A673 (cell line): Measurements from ENCODE around the gene TBX18. TPM values are rescaled to one million over a fixed set of nuclear protein-coding genes. Genes with fewer than 3 reads are reported as not detected.

ENCODE experiments used
- BruUV-seq: library from RNA; stranded (reverse); fragments of 400-500 nt; replicated peaks from 2 replicates; lab custom pipeline; 2021; lab: Mats Ljungman, UMichigan
- CTCF ChIA-PET: fragments of 300-600 bp; sonication (Branson Sonifier 250); formaldehyde crosslinking; loops from one replicate; lab custom pipeline; 2022; ENCODE audit warnings: antibody characterized with exemption; lab: Charles Lee
- POLR2A ChIA-PET: fragments of 300-600 bp; sonication (Branson Sonifier 250); formaldehyde crosslinking; loops from one replicate; lab custom pipeline; 2022; ENCODE audit warnings: antibody characterized with exemption; ENCODE audit not compliant: low non-redundant PET; lab: Charles Lee
- DNase-seq: peaks from one replicate; pipeline ENCODE4 v3.0.0-alpha.2; 2015; ENCODE audit warnings: low spot score
- H3K27ac ChIP-seq: fragments of 200-600 bp; sonication (generic); 2 replicates; pipeline ENCODE4 v1.5.1; 2016; ENCODE audit warnings: mixed run types, low read depth, mild to moderate bottlenecking, mixed read lengths, antibody characterized with exemption, low read length; ENCODE audit not compliant: poor library complexity, severe bottlenecking
- H3K27me3 ChIP-seq: fragments of 200-600 bp; sonication (generic); replicated peaks from 2 replicates; pipeline ENCODE4 v1.6.1; 2017; ENCODE audit warnings: mixed run types, low read depth, mild to moderate bottlenecking, mixed read lengths, antibody characterized with exemption, low read length; ENCODE audit not compliant: insufficient read depth, poor library complexity
- H3K36me3 ChIP-seq: fragments of 200-600 bp; sonication (generic); 2 replicates; pipeline ENCODE4 v1.6.1; 2016; ENCODE audit warnings: mixed run types, mild to moderate bottlenecking, mixed read lengths, antibody characterized with exemption, low read length; ENCODE audit not compliant: insufficient read depth, poor library complexity, severe bottlenecking
- H3K4me1 ChIP-seq: fragments of 200-600 bp; sonication (generic); 2 replicates; pipeline ENCODE4 v1.6.1; 2017; ENCODE audit warnings: mixed run types, mild to moderate bottlenecking, mixed read lengths, antibody characterized with exemption, low read length; ENCODE audit not compliant: insufficient read depth, poor library complexity, severe bottlenecking
- H3K4me3 ChIP-seq: fragments of 200-600 bp; sonication (generic); 2 replicates; pipeline ENCODE4 v1.5.1; 2016; ENCODE audit warnings: low read depth, mixed run types, mild to moderate bottlenecking, mixed read lengths, low read length; ENCODE audit not compliant: poor library complexity, severe bottlenecking
- H3K9me3 ChIP-seq: fragments of 200-600 bp; sonication (generic); 2 replicates; pipeline ENCODE4 v1.6.1; 2016; ENCODE audit warnings: mixed run types, low read depth, mild to moderate bottlenecking, mixed read lengths, antibody characterized with exemption, low read length; ENCODE audit not compliant: poor library complexity, severe bottlenecking
- EZH2 ChIP-seq: fragments of 200-600 bp; sonication (generic); IDR thresholded peaks from 2 replicates; pipeline ENCODE4 v1.6.1; 2017; ENCODE audit warnings: borderline replicate concordance, low read depth, mild to moderate bottlenecking, mixed read lengths, antibody characterized with exemption, low read length; ENCODE audit not compliant: poor library complexity, severe bottlenecking
- intact Hi-C: fragments of 100-400 bp; cut with micrococcal nuclease; formaldehyde crosslinking; loops from one replicate; pipeline ENCODE4 v1.10.0; 2022; ENCODE audit not compliant: unreplicated experiment
- total RNA-seq: library from RNA; stranded (reverse); gene quantifications from 2 replicates; pipeline ENCODE4 v1.2.3, GENCODE V29; 2021
- TF ChIP-seq, protein P1 (sequence below): fragments of 300-800, 200-600 bp; sonication (generic); conservative IDR thresholded peaks from 2 replicates; pipeline ENCODE4 v1.5.1; 2017; ENCODE audit warnings: low read depth, mild to moderate bottlenecking, antibody characterized with exemption, low read length, moderate library complexity, mixed read lengths

Gene TBX18
- total RNA-seq, 1 experiment from 2014 or later: 16.0 TPM

- no peak for DNase-seq
- no peak overlapping the region for H3K27ac ChIP-seq
- intact Hi-C loops: no loop called here
- H3K4me3 ChIP-seq: no peak overlapping the region
- peaks cover 3% of the 10 kb centered on the region for H3K9me3 ChIP-seq
- no TSS peak for BruUV-seq
- POLR2A ChIA-PET: no interaction called here
- no peak for TF ChIP-seq EZH2
- TF ChIP-seq, protein P1, sequence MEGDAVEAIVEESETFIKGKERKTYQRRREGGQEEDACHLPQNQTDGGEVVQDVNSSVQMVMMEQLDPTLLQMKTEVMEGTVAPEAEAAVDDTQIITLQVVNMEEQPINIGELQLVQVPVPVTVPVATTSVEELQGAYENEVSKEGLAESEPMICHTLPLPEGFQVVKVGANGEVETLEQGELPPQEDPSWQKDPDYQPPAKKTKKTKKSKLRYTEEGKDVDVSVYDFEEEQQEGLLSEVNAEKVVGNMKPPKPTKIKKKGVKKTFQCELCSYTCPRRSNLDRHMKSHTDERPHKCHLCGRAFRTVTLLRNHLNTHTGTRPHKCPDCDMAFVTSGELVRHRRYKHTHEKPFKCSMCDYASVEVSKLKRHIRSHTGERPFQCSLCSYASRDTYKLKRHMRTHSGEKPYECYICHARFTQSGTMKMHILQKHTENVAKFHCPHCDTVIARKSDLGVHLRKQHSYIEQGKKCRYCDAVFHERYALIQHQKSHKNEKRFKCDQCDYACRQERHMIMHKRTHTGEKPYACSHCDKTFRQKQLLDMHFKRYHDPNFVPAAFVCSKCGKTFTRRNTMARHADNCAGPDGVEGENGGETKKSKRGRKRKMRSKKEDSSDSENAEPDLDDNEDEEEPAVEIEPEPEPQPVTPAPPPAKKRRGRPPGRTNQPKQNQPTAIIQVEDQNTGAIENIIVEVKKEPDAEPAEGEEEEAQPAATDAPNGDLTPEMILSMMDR: no peak
- no peaks in the 10 kb centered on the region for H3K27me3 ChIP-seq
- H3K36me3 ChIP-seq: no peaks in the 10 kb centered on the region
- CTCF ChIA-PET: no interaction called here
- H3K4me1 ChIP-seq: no peaks in the 10 kb centered on the region
Observed at GRCh38 chr6:84687431-84687830, 77.0 kb downstream of the TBX18 start.

DNA sequence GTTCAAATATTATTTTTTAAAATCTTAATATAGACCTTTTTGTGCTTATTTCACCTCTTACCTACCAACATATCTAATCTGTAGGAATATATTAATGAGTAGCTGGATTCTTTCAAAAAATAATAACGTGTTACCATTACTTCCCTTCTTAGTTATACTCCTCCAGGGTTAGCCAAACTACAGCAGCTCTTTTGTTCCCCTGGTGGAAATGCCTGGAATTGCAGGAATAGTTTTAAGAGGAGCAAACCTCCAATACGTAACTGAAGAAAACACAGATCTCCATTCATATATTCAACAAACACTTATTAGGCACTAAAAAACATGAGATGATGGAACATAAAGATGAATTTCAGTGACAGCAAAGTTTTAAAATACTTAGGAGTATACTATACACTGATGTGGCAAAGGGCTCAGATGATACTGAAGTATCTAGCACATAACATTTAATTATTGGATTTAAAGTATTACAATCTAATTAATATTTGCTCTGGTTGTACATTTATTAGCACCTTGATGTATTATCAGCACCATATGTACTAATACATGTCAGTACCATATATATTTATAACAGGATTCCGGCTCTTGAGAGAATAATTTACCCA lies 78.3 kb downstream of the TBX18 start:
- POLR2A ChIA-PET: no interaction called here

DNA sequence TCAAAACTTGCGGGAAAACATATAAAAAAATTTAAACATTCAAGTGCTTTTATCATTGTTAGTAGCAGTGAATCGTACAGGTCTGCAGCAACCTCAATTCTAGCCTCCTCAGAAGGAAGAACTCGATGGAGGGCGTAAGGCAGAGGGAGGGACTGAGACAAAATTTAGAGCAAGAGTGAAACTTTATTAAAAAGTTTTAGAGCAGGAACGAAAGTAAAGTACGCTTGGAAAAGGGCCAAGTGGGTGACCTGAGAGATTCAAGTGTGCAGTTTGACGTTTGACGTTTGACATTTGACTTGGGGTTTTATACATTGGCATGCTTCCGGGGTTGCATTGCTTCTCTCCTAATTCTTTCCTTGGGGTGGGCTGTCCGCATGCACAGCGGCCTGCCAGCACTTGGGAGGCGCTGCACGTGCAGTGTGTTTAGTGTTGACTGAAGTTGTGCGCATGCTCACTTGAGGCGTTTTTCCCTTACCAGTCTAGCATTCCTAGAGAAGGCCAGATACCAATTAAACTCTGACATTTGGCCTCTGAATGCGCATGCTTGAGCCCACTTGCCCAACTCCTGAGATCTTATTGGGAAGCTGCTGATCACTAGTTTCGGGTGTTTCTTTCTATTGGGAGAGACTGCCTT lies 82.6 kb downstream of the TBX18 start:
- no peak for DNase-seq
- BruUV-seq: no TSS peak
- Histone ChIP-seq H3K9me3 (peaks cover 3% of the 10 kb centered on the region), H3K4me1 (no peaks in the 10 kb centered on the region), H3K36me3 (no peaks in the 10 kb centered on the region), H3K27me3 (no peaks in the 10 kb centered on the region), H3K27ac (no peak overlapping the region), H3K4me3 (no peak overlapping the region)
- intact Hi-C loops: no loop called here
- ChIA-PET CTCF (interaction anchor here (0.6 kb wide), 1 partner anchor 402 kb away, joined by 3 read pairs; no protein-coding TSS in a partner anchor), POLR2A (no interaction called here)
- no peak for TF ChIP-seq EZH2
- TF ChIP-seq, protein P1: no peak

More for the DNA sequence above, 78.3 kb downstream of the TBX18 start:
- Histone ChIP-seq H3K27me3 (no peaks in the 10 kb centered on the region), H3K9me3 (peaks cover 3% of the 10 kb centered on the region), H3K36me3 (no peaks in the 10 kb centered on the region), H3K4me1 (no peaks in the 10 kb centered on the region), H3K27ac (no peak overlapping the region), H3K4me3 (no peak overlapping the region)
- BruUV-seq: no TSS peak
- intact Hi-C loops: no loop called here
- DNase-seq: peak; percentile 38
- CTCF ChIA-PET: no interaction called here
- TF ChIP-seq, protein P1: peak; percentile 61
- TF ChIP-seq EZH2: no peak
